K562 (cell line): Measurements from ENCODE around the gene MTA2. TPM values are rescaled to one million over a fixed set of nuclear protein-coding genes. Genes with fewer than 3 reads are reported as not detected.

Experiments
- CXXC5 ChIP-seq: fragments of 250-450 bp; sonication (Bioruptor Pico); IDR thresholded peaks from 2 replicates; pipeline ENCODE4 v1.8.0; 2022; ENCODE audit warnings: inconsistent platforms, mild to moderate bottlenecking, moderate library complexity
- DPF2 ChIP-seq: fragments of 450-650 bp; IDR thresholded peaks from 2 replicates; pipeline ENCODE4 v1.6.1; 2016
- ELK1 ChIP-seq: sonication (generic); formaldehyde crosslinking; IDR thresholded peaks from 2 replicates; pipeline ENCODE4 v1.8.1; 2022; ENCODE audit warnings: missing genetic modification reagents
- HDAC2 ChIP-seq: fragments of 450-650 bp; IDR thresholded peaks from 2 replicates; pipeline ENCODE4 v1.6.1; 2016; ENCODE audit warnings: mild to moderate bottlenecking
- MXI1 ChIP-seq: IDR thresholded peaks from 2 replicates; pipeline ENCODE4 v1.6.1; 2011; ENCODE audit warnings: low read depth, mild to moderate bottlenecking, improper control_type of control experiment, low read length
- POLR2A ChIP-seq: fragments of 450-650 bp; conservative IDR thresholded peaks from 2 replicates; pipeline ENCODE4 v1.6.1; 2016
- PRDM10 ChIP-seq: fragments of 450-650 bp; IDR thresholded peaks from 2 replicates; pipeline ENCODE4 v1.6.1; 2018; ENCODE audit not compliant: partially characterized antibody
- RAD51 ChIP-seq: fragments of 450-650 bp; IDR thresholded peaks from 2 replicates; pipeline ENCODE4 v1.7.1; 2016; ENCODE audit warnings: low read depth, mild to moderate bottlenecking, borderline replicate concordance
- STAT5A ChIP-seq: IDR thresholded peaks from 2 replicates; pipeline ENCODE4 v1.6.1; 2012; ENCODE audit warnings: low read length, inconsistent platforms, borderline replicate concordance
- THRA ChIP-seq: fragments of 450-650 bp; IDR thresholded peaks from 2 replicates; pipeline ENCODE4 v1.6.1; 2017; ENCODE audit warnings: mild to moderate bottlenecking, moderate library complexity
- ZEB2 ChIP-seq: fragments of 450-650 bp; IDR thresholded peaks from 2 replicates; pipeline ENCODE4 v1.6.1; 2016
- ZNF143 ChIP-seq: sonication (generic); formaldehyde crosslinking; IDR thresholded peaks from 2 replicates; pipeline ENCODE4 v1.9.0; 2022; ENCODE audit warnings: mild to moderate bottlenecking, missing genetic modification reagents
- ZNF239 ChIP-seq: fragments of 250-450 bp; sonication (Bioruptor Pico); IDR thresholded peaks from 2 replicates; pipeline ENCODE4 v1.4.0; 2020; ENCODE audit warnings: mild to moderate bottlenecking
- ZNF280A ChIP-seq: fragments of 450-650 bp; IDR thresholded peaks from 2 replicates; pipeline ENCODE4 v1.6.1; 2018; ENCODE audit warnings: mild to moderate bottlenecking, low read depth; ENCODE audit not compliant: partially characterized antibody
- ZNF280B ChIP-seq: fragments of 250-450 bp; sonication (Bioruptor Pico); IDR thresholded peaks from 2 replicates; pipeline ENCODE4 v1.5.1; 2021; ENCODE audit warnings: mild to moderate bottlenecking
- ZNF3 ChIP-seq: fragments of 250-450 bp; sonication (Bioruptor Pico); IDR thresholded peaks from 2 replicates; pipeline ENCODE4 v1.5.0; 2021; ENCODE audit warnings: mild to moderate bottlenecking, moderate library complexity
- ZNF311 ChIP-seq: fragments of 250-450 bp; sonication (Bioruptor Pico); IDR thresholded peaks from 2 replicates; pipeline ENCODE4 v1.4.0; 2020; ENCODE audit warnings: mild to moderate bottlenecking, moderate library complexity
- polyA plus RNA-seq, 8 experiments: library from polyadenylated mRNA; depleted of rRNA in 4 of 8; stranded (reverse) in 5 of 8; unstranded in 3 of 8; fragments of >200 nt; fragmentation: Nextera tagmentation in 2 of 8; fragmentation: Illumina TruSeq in 1 of 8; extraction: Ambion mirVana in 2 of 8; extraction: Trizol in 1 of 8; gene quantifications; 2 replicates each; pipeline versions ENCODE4 v1.2.1 to v1.2.3, GENCODE V29; 2011 to 2014; ENCODE audit warnings: inconsistent platforms in 1 of 8, missing spikeins in 1 of 8
- total RNA-seq, 7 experiments: library from RNA; depleted of rRNA in 6 of 7; stranded (reverse); fragments of >200 nt in 6 of 7; fragmentation: Illumina TruSeq in 2 of 7; extraction: Trizol in 2 of 7; gene quantifications; 2 replicates each; pipeline versions ENCODE4 v1.2.1 to v1.2.3, GENCODE V29; 2011 to 2021; ENCODE audit warnings: low replicate concordance in 1 of 7

The MTA2 gene
- total and polyA plus RNA-seq, 9 of the 15 experiments (the other 6 are each of a cell fraction or from before 2014, with no cell fraction given), result 6.2 to 220 (median 172) TPM

- TF ChIP-seq MXI1, result no peak
- no peak for TF ChIP-seq ZNF239 (CRISPR knock-in tag)
- TF ChIP-seq ZNF280A, result no peak
- TF ChIP-seq HDAC2, result peak; percentile 53; the same call in 1 of the 2 replicates
- no peak for TF ChIP-seq ZNF280B (CRISPR knock-in tag)
- TF ChIP-seq ELK1 (CRISPR knock-in tag), result no peak
- TF ChIP-seq ZNF3 (CRISPR knock-in tag), result no peak
- no peak for TF ChIP-seq ZEB2
- no peak for TF ChIP-seq STAT5A
- TF ChIP-seq ZNF143 (CRISPR knock-in tag), result no peak
- TF ChIP-seq CXXC5, result peak; percentile 77
- peak; percentile 60 for TF ChIP-seq PRDM10
- TF ChIP-seq DPF2, result 0 out of 2 replicates have a peak, but pooled peaks have one; percentile 16
- no peak for TF ChIP-seq THRA
- TF ChIP-seq POLR2A, result 0 out of 2 replicates have a peak, but pooled peaks have one; percentile 31
- TF ChIP-seq ZNF311 (CRISPR knock-in tag), result no peak
- peak; percentile 71 for TF ChIP-seq RAD51
These were observed 741 bp upstream of the MTA2 start (continued) for GRCh38 chr11:62602141-62603071.
